Measurements from ENCODE around the gene AXIN2. TPM values are rescaled to one million over a fixed set of nuclear protein-coding genes. Genes with fewer than 3 reads are reported as not detected.
"Not testable (repeated sequence)": the region's sequence is repeated elsewhere in the genome, so short reads cannot be mapped to it uniquely, and the experiment has no call there.

Gene AXIN2
- total RNA-seq, 2 donors from 2014 or later = 8.7 to 29.8 TPM

DNA sequence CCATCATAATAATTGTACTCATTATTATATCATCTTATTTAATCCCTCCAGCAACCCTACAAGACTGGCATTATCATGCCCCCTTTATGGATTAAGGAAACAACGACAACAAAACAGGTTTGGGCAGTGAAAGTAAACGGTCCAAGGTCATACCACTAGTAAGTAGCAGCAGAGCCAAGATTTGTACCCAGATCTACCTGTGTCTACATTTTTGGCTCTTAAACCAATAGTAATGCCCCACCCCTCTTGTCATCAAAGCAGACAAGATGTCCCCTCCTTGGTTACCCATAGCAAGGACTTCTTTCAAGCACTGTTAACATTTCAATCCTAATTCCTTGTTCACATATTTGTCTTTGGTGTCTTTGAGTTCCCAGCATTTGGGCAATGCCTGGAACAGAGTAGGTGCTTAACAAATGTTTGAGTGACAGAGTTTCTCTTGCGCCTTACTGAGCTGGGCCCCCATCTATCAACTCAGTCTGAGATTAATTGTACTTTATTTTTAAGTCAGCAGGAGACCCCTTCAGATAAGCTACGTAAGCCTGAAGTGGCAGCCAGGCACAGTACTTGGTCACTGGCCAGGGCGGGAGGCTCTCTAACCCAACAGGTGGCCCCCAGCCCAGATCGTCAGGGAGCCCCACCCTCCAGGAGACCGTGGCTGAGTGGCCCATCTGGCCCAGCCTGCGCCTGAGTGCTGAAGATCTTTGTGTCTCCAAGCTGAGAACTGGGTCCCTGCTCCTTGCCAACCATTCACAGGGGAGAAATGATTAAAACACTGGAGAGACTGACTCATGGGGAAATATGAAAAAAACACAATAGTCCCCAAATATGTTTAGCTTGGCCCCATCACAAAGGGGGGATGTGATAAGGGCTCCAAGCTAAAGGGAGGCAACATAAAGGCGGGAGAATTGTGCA is 75.8 kb downstream of the AXIN2 start:
- TF ChIP-seq, protein P1, sequence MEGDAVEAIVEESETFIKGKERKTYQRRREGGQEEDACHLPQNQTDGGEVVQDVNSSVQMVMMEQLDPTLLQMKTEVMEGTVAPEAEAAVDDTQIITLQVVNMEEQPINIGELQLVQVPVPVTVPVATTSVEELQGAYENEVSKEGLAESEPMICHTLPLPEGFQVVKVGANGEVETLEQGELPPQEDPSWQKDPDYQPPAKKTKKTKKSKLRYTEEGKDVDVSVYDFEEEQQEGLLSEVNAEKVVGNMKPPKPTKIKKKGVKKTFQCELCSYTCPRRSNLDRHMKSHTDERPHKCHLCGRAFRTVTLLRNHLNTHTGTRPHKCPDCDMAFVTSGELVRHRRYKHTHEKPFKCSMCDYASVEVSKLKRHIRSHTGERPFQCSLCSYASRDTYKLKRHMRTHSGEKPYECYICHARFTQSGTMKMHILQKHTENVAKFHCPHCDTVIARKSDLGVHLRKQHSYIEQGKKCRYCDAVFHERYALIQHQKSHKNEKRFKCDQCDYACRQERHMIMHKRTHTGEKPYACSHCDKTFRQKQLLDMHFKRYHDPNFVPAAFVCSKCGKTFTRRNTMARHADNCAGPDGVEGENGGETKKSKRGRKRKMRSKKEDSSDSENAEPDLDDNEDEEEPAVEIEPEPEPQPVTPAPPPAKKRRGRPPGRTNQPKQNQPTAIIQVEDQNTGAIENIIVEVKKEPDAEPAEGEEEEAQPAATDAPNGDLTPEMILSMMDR (IDR thresholded peaks at IDR 0.05) = no peak
- DNase-seq (ENCODE audit: low spot score) = peak; percentile 88
- H3K27ac ChIP-seq = peak overlapping the region; percentile 47 to 79
- H3K36me3 ChIP-seq = no peaks in the 10 kb centered on the region
- H3K27me3 ChIP-seq = no peaks in the 10 kb centered on the region
- no peaks in the 10 kb centered on the region for H3K9me3 ChIP-seq
- H3K4me3 ChIP-seq = no peak overlapping the region
- peaks cover 0 to 19% of the 10 kb centered on the region in 2 donors for H3K4me1 ChIP-seq

DNA sequence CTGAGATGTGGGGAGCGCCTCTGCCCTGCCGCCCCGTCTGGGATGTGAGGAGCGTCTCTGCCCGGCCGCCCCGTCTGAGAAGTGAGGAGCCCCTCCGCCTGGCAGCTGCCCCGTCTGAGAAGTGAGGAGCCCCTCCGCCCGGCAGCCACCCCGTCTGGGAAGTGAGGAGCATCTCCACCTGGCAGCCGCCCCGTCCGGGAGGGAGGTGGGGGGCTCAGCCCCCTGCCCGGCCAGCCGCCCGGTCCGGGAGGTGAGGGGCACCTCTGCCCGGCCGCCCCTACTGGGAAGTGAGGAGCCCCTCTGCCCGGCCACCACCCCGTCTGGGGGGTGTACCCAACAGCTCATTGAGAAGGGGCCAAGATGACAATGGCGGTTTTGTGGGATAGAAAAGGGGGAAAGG is 77.0 kb downstream of the AXIN2 start:
- DNase-seq (ENCODE audit: low spot score); H3K4me3 ChIP-seq; H3K27me3 ChIP-seq; H3K9me3 ChIP-seq; H3K36me3 ChIP-seq: not testable (repeated sequence)
- H3K4me1 ChIP-seq = peaks cover 0 to 19% of the 10 kb centered on the region in 2 donors
- peak overlapping the region in 1 of 2 donors; percentile 51 for H3K27ac ChIP-seq

DNA sequence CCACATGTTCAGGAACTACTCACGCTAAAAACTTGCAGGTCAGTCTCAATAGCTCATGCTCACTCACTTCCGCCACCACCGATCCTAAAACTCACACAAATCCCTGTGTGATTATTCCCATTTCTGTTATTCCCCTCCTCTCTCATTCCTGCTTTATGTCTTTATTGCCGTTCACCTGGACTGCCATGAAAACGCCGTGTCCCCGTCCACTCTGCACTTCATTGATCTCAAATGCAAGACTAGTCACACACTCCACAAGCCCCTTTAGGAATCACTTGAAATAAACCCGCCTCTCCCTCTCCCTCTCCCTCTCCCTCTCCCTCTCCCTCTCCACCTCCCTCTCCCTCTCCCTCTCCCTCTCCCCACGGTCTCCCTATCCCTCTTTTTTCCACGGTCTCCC is 78.0 kb downstream of the AXIN2 start:
- Histone ChIP-seq H3K27ac (no peak overlapping the region), H3K4me3 (no peak overlapping the region), H3K36me3 (no peaks in the 10 kb centered on the region), H3K4me1 (peaks cover 0 to 19% of the 10 kb centered on the region in 2 donors), H3K9me3 (no peaks in the 10 kb centered on the region), H3K27me3 (no peaks in the 10 kb centered on the region)
- TF ChIP-seq, protein P1 (IDR thresholded peaks at IDR 0.05) = no peak
- no peak for DNase-seq (ENCODE audit: low spot score)

DNA sequence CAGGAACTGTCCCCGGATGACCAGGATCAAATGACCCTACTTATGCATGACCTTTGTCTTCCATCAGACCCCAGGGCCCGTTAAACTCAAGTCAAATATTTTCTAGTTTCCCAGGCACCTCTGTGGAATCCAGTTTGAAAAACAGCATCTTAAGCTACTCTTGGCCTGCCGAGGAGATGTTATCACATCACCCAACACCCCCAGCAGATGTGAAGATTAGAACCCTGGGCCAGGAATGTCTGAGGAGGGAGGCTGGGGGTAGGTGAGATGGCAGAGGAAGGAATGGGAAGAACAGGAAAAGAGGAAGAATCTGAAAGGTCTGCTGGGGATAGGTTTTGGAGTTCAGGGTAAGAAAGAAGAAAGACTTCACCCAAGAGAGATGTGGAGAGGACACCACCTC is 79.2 kb downstream of the AXIN2 start:
- Histone ChIP-seq H3K9me3 (no peaks in the 10 kb centered on the region), H3K36me3 (no peaks in the 10 kb centered on the region), H3K4me1 (peaks cover 0 to 19% of the 10 kb centered on the region in 2 donors), H3K27ac (no peak overlapping the region), H3K27me3 (no peaks in the 10 kb centered on the region), H3K4me3 (no peak overlapping the region)
- no peak for DNase-seq (ENCODE audit: low spot score)
- TF ChIP-seq, protein P1 (IDR thresholded peaks at IDR 0.05) = no peak

DNA sequence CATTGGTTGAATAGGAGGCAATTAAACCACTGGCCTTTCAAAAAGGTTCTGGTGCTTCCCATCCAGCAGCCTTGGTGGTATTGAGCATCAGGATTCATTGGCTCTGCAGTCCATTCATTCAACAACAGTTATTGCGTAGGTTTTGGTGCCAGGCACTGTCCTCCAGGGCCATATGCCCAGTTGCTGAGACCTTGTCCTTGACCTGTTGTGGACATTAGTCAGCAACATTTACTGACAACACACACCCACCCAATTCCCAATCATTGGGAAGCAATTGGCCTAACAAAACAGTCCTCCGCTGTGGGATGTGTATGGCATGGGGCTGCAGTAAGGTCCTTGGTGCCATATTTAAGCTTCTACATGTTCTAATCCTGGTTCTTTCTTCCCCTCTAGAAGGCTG is 82.2 kb downstream of the AXIN2 start:
- TF ChIP-seq, protein P1 (IDR thresholded peaks at IDR 0.05) = no peak
- no peaks in the 10 kb centered on the region for H3K9me3 ChIP-seq
- DNase-seq (ENCODE audit: low spot score) = no peak
- no peaks in the 10 kb centered on the region for H3K27me3 ChIP-seq
- H3K4me1 ChIP-seq = peaks cover 0 to 1% of the 10 kb centered on the region in 2 donors
- no peak overlapping the region for H3K4me3 ChIP-seq
- H3K36me3 ChIP-seq = no peaks in the 10 kb centered on the region
- H3K27ac ChIP-seq = no peak overlapping the region

Measured in right atrium auricular region (tissue), 2 donors.